HL-60 (cell line): ENCODE results near the gene CFAP45.

Experiments used
- POLR2AphosphoS5 ChIP-seq: IDR thresholded peaks from 2 replicates; pipeline ENCODE4 v1.6.1; 2012; ENCODE audit warnings: low read depth
- TF ChIP-seq, protein P1 (sequence below): IDR thresholded peaks from one replicate; pipeline ENCODE4 v1.5.1; 2011; ENCODE audit warnings: low read length, control low read depth, inconsistent platforms; ENCODE audit not compliant: insufficient read depth

- TF ChIP-seq, protein P1, sequence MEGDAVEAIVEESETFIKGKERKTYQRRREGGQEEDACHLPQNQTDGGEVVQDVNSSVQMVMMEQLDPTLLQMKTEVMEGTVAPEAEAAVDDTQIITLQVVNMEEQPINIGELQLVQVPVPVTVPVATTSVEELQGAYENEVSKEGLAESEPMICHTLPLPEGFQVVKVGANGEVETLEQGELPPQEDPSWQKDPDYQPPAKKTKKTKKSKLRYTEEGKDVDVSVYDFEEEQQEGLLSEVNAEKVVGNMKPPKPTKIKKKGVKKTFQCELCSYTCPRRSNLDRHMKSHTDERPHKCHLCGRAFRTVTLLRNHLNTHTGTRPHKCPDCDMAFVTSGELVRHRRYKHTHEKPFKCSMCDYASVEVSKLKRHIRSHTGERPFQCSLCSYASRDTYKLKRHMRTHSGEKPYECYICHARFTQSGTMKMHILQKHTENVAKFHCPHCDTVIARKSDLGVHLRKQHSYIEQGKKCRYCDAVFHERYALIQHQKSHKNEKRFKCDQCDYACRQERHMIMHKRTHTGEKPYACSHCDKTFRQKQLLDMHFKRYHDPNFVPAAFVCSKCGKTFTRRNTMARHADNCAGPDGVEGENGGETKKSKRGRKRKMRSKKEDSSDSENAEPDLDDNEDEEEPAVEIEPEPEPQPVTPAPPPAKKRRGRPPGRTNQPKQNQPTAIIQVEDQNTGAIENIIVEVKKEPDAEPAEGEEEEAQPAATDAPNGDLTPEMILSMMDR = no peak
- no peak for TF ChIP-seq POLR2AphosphoS5
Measured at GRCh38 chr1:159896546-159896930, 3.4 kb downstream of the CFAP45 start.
